DOHH2 (cell line): ENCODE measurements around the gene CIB4.

Experiments used
- CTCF ChIP-seq: fragments of 200-600 bp; sonication (generic); IDR thresholded peaks from one replicate; pipeline ENCODE4 v1.5.1; 2014; ENCODE audit warnings: antibody characterized with exemption, mild to moderate bottlenecking, low read depth, low read length; ENCODE audit not compliant: poor library complexity, severe bottlenecking
- EZH2phosphoT487 ChIP-seq: fragments of 200-600 bp; sonication (generic); IDR thresholded peaks from 2 replicates; pipeline ENCODE4 v1.6.1; 2017; ENCODE audit warnings: borderline replicate concordance, mild to moderate bottlenecking, antibody characterized with exemption, low read length, moderate library complexity, mixed read lengths

- no peak for TF ChIP-seq CTCF
- TF ChIP-seq EZH2phosphoT487: no peak
Measured at GRCh38 chr2:26613241-26614215, 27.6 kb downstream of the CIB4 start.
